Spleen (tissue), 11 donors: ENCODE measurements around the gene PLB1. TPM values are rescaled to one million over a fixed set of nuclear protein-coding genes. Genes with fewer than 3 reads are reported as not detected.

Experiments used
- DNase-seq: peaks from one replicate; pipeline ENCODE4 v3.0.0-alpha.2; 2020
- H3K27ac ChIP-seq, 8 donors: fragments of 200-600 bp; sonication (generic) in 7 of 8; 1 replicate in 4 of 8; 2 replicates in 4 of 8; pipeline versions ENCODE4 v1.5.0 to v1.8.0; 2016 to 2021; ENCODE audit warnings: inconsistent platforms in 4 of 8, mild to moderate bottlenecking in 4 of 8, moderate library complexity in 1 of 8
- H3K27me3 ChIP-seq, 7 donors: fragments of 200-600 bp; sonication (generic) in 6 of 7; replicated peaks in 1 of 7; 1 replicate in 4 of 7; 2 replicates in 3 of 7; pipeline versions ENCODE4 v1.5.0 to v1.8.0; 2016 to 2021; ENCODE audit warnings: inconsistent platforms in 3 of 7, mild to moderate bottlenecking in 1 of 7
- H3K36me3 ChIP-seq, 6 donors: fragments of 200-600 bp; sonication (generic) in 5 of 6; 1 replicate in 4 of 6; 2 replicates in 2 of 6; pipeline versions ENCODE4 v1.5.0 to v1.8.0; 2016 to 2021; ENCODE audit warnings: inconsistent platforms in 2 of 6
- H3K4me1 ChIP-seq, 6 donors: fragments of 200-600 bp; sonication (generic) in 5 of 6; 1 replicate in 3 of 6; 2 replicates in 3 of 6; pipeline versions ENCODE4 v1.5.0 to v1.8.0; 2016 to 2021; ENCODE audit warnings: inconsistent platforms in 3 of 6
- H3K4me3 ChIP-seq, 8 donors: fragments of 200-600 bp; sonication (generic) in 7 of 8; 1 replicate in 4 of 8; 2 replicates in 4 of 8; pipeline versions ENCODE4 v1.5.0 to v1.8.0; 2016 to 2021; ENCODE audit warnings: inconsistent platforms in 4 of 8, mild to moderate bottlenecking in 4 of 8, moderate library complexity in 2 of 8
- H3K9me3 ChIP-seq, 8 donors: fragments of 200-600 bp; sonication (generic) in 7 of 8; 1 replicate in 4 of 8; 2 replicates in 4 of 8; pipeline versions ENCODE4 v1.5.0 to v1.8.0; 2016 to 2021; ENCODE audit warnings: inconsistent platforms in 4 of 8
- POLR2A ChIP-seq, 3 donors: fragments of 450-650 bp; IDR thresholded peaks; one replicate each; pipeline ENCODE4 v1.5.1; 2017; ENCODE audit warnings: antibody characterized with exemption in 3 of 3, mild to moderate bottlenecking in 1 of 3
- POLR2AphosphoS5 ChIP-seq, 3 donors: sonication (generic); formaldehyde crosslinking; IDR thresholded peaks; one replicate each; pipeline ENCODE4 v1.5.1; 2017; ENCODE audit warnings: antibody characterized with exemption in 3 of 3
- WGBS, 5 donors: extraction: QIAGEN DNeasy Blood & Tissue Kit in 3 of 5; methylation state at CpG; one replicate each; pipeline versions ENCODE4 v1.1.5 to v1.1.7; 2013 to 2018; 5-methylcytosine and 5-hydroxymethylcytosine counted together
- intact Hi-C: fragments of 100-400 bp; cut with DNase I; formaldehyde crosslinking; loops from one replicate; pipeline ENCODE4 v1.15.0; 2023; ENCODE audit warnings: low total_unique reads
- polyA plus RNA-seq, 3 donors: library from polyadenylated mRNA; stranded (reverse); fragments of 200-250 nt; gene quantifications; one replicate each; pipeline ENCODE4 v1.2.1, GENCODE V29; 2013
- total RNA-seq, 7 donors: library from RNA; depleted of rRNA in 3 of 7; stranded (reverse); fragments of >200 nt in 3 of 7; fragmentation: NEBNext Ultra II Directional in 4 of 7; extraction: Animal tissue kit (Norgen Biotek cat#: 25700) in 4 of 7; gene quantifications; one replicate each; pipeline versions ENCODE4 v1.1.0 to v1.2.1, GENCODE V29; 2016 to 2021
- TF ChIP-seq, protein P1 (sequence below), 11 experiments: fragments of 200-600 bp in 7 of 11; fragments of 450-650 bp in 4 of 11; sonication (generic) in 4 of 11; IDR thresholded peaks in 8 of 11; conservative IDR thresholded peaks in 3 of 11; 1 replicate in 7 of 11; 2 replicates in 4 of 11; pipeline versions ENCODE4 v1.4.0 to v1.8.0; 2016 to 2021; ENCODE audit warnings: antibody characterized with exemption in 11 of 11, inconsistent platforms in 4 of 11, mild to moderate bottlenecking in 1 of 11
- donor health status: healthy with polysubstance abuse.
- donor health status: DM: no; HTN: no; CAD: no; lungs with moderate emphysema.
- donor health status: DM: no; HTN: no; CAD: no.
- donor health status: Bipolar disorder and iron deficiency.
- donor health status: healthy.
- donor health status: DM: no; HTN: no; CAD: no.
- donor health status: DM: yes; HTN: yes; CAD: no.

Gene PLB1
- total and polyA plus RNA-seq, 10 donors, result 3.8 to 45.7 (median 13.9) TPM

DNA sequence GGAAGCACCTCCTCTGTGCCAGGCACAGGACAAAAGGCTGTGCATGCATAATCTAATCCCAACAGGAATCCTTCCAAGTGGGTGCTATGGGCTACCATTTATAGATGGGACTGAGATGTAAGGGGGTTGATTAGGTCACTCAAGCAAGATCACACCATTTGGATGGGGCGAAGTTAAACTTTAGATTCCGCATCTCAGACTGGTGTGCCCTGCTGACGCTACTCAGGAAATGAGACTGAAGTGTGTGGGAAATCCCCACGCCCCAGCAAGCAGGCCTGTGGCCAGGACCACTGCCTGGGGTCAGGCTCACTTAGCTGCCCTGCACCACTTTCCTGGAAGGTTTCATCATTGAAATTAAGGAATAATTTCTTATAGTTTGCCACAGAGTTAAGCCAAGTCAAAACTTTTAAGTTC lies 185.3 kb downstream of the PLB1 start:
- TF ChIP-seq POLR2AphosphoS5 (IDR thresholded peaks at IDR 0.05), result peak in 2 of 3 donors; percentile 62
- TF ChIP-seq, protein P1, sequence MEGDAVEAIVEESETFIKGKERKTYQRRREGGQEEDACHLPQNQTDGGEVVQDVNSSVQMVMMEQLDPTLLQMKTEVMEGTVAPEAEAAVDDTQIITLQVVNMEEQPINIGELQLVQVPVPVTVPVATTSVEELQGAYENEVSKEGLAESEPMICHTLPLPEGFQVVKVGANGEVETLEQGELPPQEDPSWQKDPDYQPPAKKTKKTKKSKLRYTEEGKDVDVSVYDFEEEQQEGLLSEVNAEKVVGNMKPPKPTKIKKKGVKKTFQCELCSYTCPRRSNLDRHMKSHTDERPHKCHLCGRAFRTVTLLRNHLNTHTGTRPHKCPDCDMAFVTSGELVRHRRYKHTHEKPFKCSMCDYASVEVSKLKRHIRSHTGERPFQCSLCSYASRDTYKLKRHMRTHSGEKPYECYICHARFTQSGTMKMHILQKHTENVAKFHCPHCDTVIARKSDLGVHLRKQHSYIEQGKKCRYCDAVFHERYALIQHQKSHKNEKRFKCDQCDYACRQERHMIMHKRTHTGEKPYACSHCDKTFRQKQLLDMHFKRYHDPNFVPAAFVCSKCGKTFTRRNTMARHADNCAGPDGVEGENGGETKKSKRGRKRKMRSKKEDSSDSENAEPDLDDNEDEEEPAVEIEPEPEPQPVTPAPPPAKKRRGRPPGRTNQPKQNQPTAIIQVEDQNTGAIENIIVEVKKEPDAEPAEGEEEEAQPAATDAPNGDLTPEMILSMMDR (IDR thresholded peaks at IDR 0.05 in 8 of 11, conservative IDR thresholded peaks at IDR 0.05 in 3 of 11), result no peak
- Histone ChIP-seq H3K36me3 (no peaks in the 10 kb centered on the region), H3K27me3 (no peaks in the 10 kb centered on the region), H3K4me1 (peaks cover 9 to 31% (median 15%) of the 10 kb centered on the region in 6 donors), H3K9me3 (no peaks in the 10 kb centered on the region), H3K4me3 (no peak overlapping the region), H3K27ac (peak overlapping the region in 6 of 8 donors; percentile 2 to 49 (median 21))
- no peak for DNase-seq
- 2 to 14% (median 6%) methylated on average over 4 of the region's 4 CpGs for WGBS, 5 donors
- intact Hi-C loops, result no loop called here

DNA sequence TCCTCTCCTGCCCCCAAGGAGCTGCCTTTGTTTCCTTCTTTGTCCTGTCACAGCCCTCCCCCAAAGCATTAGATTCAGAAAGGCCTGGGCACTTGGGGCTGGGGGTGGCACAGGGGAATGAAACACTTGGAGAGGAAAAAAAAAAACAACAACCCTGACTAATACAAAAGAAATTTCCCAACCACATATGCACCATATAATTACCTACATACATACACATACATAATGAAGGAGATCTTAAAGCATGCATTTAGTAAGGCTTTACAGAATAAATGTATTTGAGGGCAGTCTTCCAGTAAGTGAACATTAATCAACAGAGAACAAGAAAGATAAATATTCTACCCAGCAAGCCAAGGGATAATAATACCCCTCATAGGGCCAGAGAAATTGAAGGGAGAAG lies 185.7 kb downstream of the PLB1 start:
- TF ChIP-seq, protein P1 (IDR thresholded peaks at IDR 0.05 in 8 of 11, conservative IDR thresholded peaks at IDR 0.05 in 3 of 11), result no peak
- no peak for TF ChIP-seq POLR2AphosphoS5 (IDR thresholded peaks at IDR 0.05)
- no peak for TF ChIP-seq POLR2A (IDR thresholded peaks at IDR 0.05)
- intact Hi-C loops, result no loop called here
- Histone ChIP-seq H3K36me3 (no peaks in the 10 kb centered on the region), H3K4me1 (peaks cover 9 to 31% (median 15%) of the 10 kb centered on the region in 6 donors), H3K9me3 (no peaks in the 10 kb centered on the region), H3K27ac (peak overlapping the region in 6 of 8 donors; percentile 2 to 49 (median 21)), H3K4me3 (no peak overlapping the region), H3K27me3 (no peaks in the 10 kb centered on the region)
- DNase-seq, result no peak

GRCh38 chr2:28683100-28683706 lies 187.3 kb downstream of the PLB1 start:
- 73 to 85% (median 80%) methylated on average over 13 to 14 of the region's 14 CpGs for WGBS, 5 donors
- H3K4me3 ChIP-seq, result no peak overlapping the region

GRCh38 chr2:28684142-28684858 lies 188.4 kb downstream of the PLB1 start:
- no peak for DNase-seq
- peak overlapping the region in 1 of 8 donors; percentile 49 for H3K27ac ChIP-seq
- H3K4me3 ChIP-seq, result no peak overlapping the region
- no peaks in the 10 kb centered on the region for H3K36me3 ChIP-seq
- no peaks in the 10 kb centered on the region for H3K9me3 ChIP-seq
- intact Hi-C loops, result no loop called here
- peaks cover 9 to 31% (median 15%) of the 10 kb centered on the region in 6 donors for H3K4me1 ChIP-seq
- 81 to 95% (median 90%) methylated on average over 13 of the region's 13 CpGs for WGBS, 5 donors
- TF ChIP-seq POLR2A (IDR thresholded peaks at IDR 0.05) (no peak), POLR2AphosphoS5 (IDR thresholded peaks at IDR 0.05) (no peak)
- TF ChIP-seq, protein P1 (IDR thresholded peaks at IDR 0.05 in 8 of 11, conservative IDR thresholded peaks at IDR 0.05 in 3 of 11), result no peak
- no peaks in the 10 kb centered on the region for H3K27me3 ChIP-seq

More at GRCh38 chr2:28683100-28683706, 187.3 kb downstream of the PLB1 start:
- peak overlapping the region in 4 of 8 donors; percentile 11 to 60 (median 40) for H3K27ac ChIP-seq
- DNase-seq, result no peak
- no peaks in the 10 kb centered on the region for H3K36me3 ChIP-seq
- TF ChIP-seq, protein P1 (IDR thresholded peaks at IDR 0.05 in 8 of 11, conservative IDR thresholded peaks at IDR 0.05 in 3 of 11), result no peak
- peak; percentile 35 to 62 (median 60) for TF ChIP-seq POLR2AphosphoS5 (IDR thresholded peaks at IDR 0.05)
- no peaks in the 10 kb centered on the region for H3K9me3 ChIP-seq
- H3K27me3 ChIP-seq, result no peaks in the 10 kb centered on the region
- H3K4me1 ChIP-seq, result peaks cover 9 to 31% (median 15%) of the 10 kb centered on the region in 6 donors
- intact Hi-C loops, result no loop called here
